Measurements from ENCODE around the gene WDR64. TPM values are rescaled to one million over a fixed set of nuclear protein-coding genes. Genes with fewer than 3 reads are reported as not detected.

WDR64 gene
- polyA plus RNA-seq, 12 donors: 0.16 to 0.40 (median 0.31) TPM; not detected in 4

- no peak for DNase-seq
These were observed 86.4 kb downstream of the WDR64 start for GRCh38 chr1:241738284-241739078.

GRCh38 chr1:241742084-241742483 is 90.0 kb downstream of the WDR64 start:
- DNase-seq: no peak

- DNase-seq: no peak
These were observed 92.5 kb downstream of the WDR64 start for GRCh38 chr1:241744591-241744990.

GRCh38 chr1:241747992-241748391 is 95.9 kb downstream of the WDR64 start:
- no peak for DNase-seq

GRCh38 chr1:241749041-241749944 is 97.2 kb downstream of the WDR64 start:
- peak; percentile 3 for DNase-seq

- DNase-seq: no peak
These were observed 98.0 kb downstream of the WDR64 start for GRCh38 chr1:241749945-241750695.

GRCh38 chr1:241751524-241751923 is 99.4 kb downstream of the WDR64 start:
- DNase-seq: no peak

GRCh38 chr1:241762713-241763339 is 110.7 kb downstream of the WDR64 start:
- no peak for DNase-seq

- no peak for DNase-seq
These were observed 113.3 kb downstream of the WDR64 start for GRCh38 chr1:241765390-241765789.

- DNase-seq: no peak
These were observed 115.7 kb downstream of the WDR64 start for GRCh38 chr1:241767737-241768136.

GRCh38 chr1:241770115-241770514 is 118.0 kb downstream of the WDR64 start:
- no peak for DNase-seq

GRCh38 chr1:241771117-241771516 is 119.0 kb downstream of the WDR64 start:
- no peak for DNase-seq

- no peak for DNase-seq
These were observed 120.9 kb downstream of the WDR64 start for GRCh38 chr1:241772932-241773500.

- DNase-seq: no peak
These were observed 121.9 kb downstream of the WDR64 start for GRCh38 chr1:241773991-241774390.

- DNase-seq: no peak
These were observed 122.9 kb downstream of the WDR64 start for GRCh38 chr1:241775021-241775420.

GRCh38 chr1:241776911-241777310 is 124.8 kb downstream of the WDR64 start:
- DNase-seq: no peak

- DNase-seq: no peak
These were observed 126.0 kb downstream of the WDR64 start for GRCh38 chr1:241778117-241778516.

- DNase-seq: no peak
These were observed 127.8 kb downstream of the WDR64 start for GRCh38 chr1:241779897-241780296.

GRCh38 chr1:241782396-241782795 is 130.3 kb downstream of the WDR64 start:
- DNase-seq: no peak

GRCh38 chr1:241787691-241788090 is 135.6 kb downstream of the WDR64 start:
- no peak for DNase-seq

GRCh38 chr1:241789061-241789460 is 137.0 kb downstream of the WDR64 start:
- DNase-seq: no peak

All from muscle of arm (tissue), 12 donors.